Activated naive CD4-positive, alpha-beta T cell treated with anti-CD3 and anti-CD28 coated beads, Interleukin-2, amount 10 ng/mL, durations not matched to agents 7 days and 5 days (primary cell): Measurements from ENCODE around the gene GSTO1.

Experiments used
- CTCF ChIA-PET: fragments of 350-600 bp; sonication (Branson Sonifier 250); formaldehyde crosslinking; loops from one replicate; lab custom pipeline; 2021; ENCODE audit warnings: antibody characterized with exemption; lab: Charles Lee
- DNase-seq: peaks from one replicate; pipeline ENCODE4 v3.0.0-alpha.2; 2020
- H3K27ac Mint-ChIP-seq: one replicate; pipeline ENCODE4 v1.8.0; 2021; ENCODE audit warnings: mild to moderate bottlenecking, moderate library complexity, mixed read lengths
- H3K27me3 Mint-ChIP-seq: one replicate; pipeline ENCODE4 v1.8.0; 2021; ENCODE audit warnings: mild to moderate bottlenecking, mixed read lengths
- H3K36me3 Mint-ChIP-seq: one replicate; pipeline ENCODE4 v1.8.0; 2021; ENCODE audit warnings: mixed read lengths
- H3K4me1 Mint-ChIP-seq: one replicate; pipeline ENCODE4 v1.8.0; 2021; ENCODE audit warnings: mixed read lengths
- H3K4me3 Mint-ChIP-seq: one replicate; pipeline ENCODE4 v1.8.0; 2021; ENCODE audit warnings: mild to moderate bottlenecking, moderate library complexity, mixed read lengths
- H3K9me3 Mint-ChIP-seq: one replicate; pipeline ENCODE4 v1.8.0; 2021; ENCODE audit warnings: mixed read lengths

Gene GSTO1

GRCh38 chr10:104307576-104308438 is 53.1 kb downstream of the GSTO1 start:
- Mint-ChIP-seq H3K9me3 (no peaks in the 10 kb centered on the region), H3K27ac (peak overlapping the region; percentile 92), H3K36me3 (peaks cover 40% of the 10 kb centered on the region), H3K4me3 (peak overlapping the region; percentile 22), H3K4me1 (peaks cover 79% of the 10 kb centered on the region), H3K27me3 (peaks cover 5% of the 10 kb centered on the region)
- CTCF ChIA-PET: interaction anchor here (2.6 to 10.7 kb wide), 8 partner anchors 12 to 42 kb away, joined by 8 to 265 read pairs (median 38); partner anchors contain the start of genes CFAP58 and ITPRIP
- DNase-seq: no peak

- Mint-ChIP-seq H3K4me1 (peaks cover 80% of the 10 kb centered on the region), H3K36me3 (peaks cover 42% of the 10 kb centered on the region), H3K9me3 (no peaks in the 10 kb centered on the region), H3K27me3 (peaks cover 5% of the 10 kb centered on the region), H3K4me3 (peak overlapping the region; percentile 22), H3K27ac (peak overlapping the region; percentile 92)
- CTCF ChIA-PET: interaction anchor here (4.5 to 10.7 kb wide), 4 partner anchors 14 to 41 kb away, joined by 40 to 265 read pairs (median 58); partner anchors contain the start of genes CFAP58 and ITPRIP
- peak; percentile 61 for DNase-seq
Measured at GRCh38 chr10:104308439-104308903, 53.8 kb downstream of the GSTO1 start.

GRCh38 chr10:104309980-104310978 is 55.6 kb downstream of the GSTO1 start:
- H3K9me3 Mint-ChIP-seq: no peaks in the 10 kb centered on the region
- peaks cover 5% of the 10 kb centered on the region for H3K27me3 Mint-ChIP-seq
- CTCF ChIA-PET: interaction anchor here (0.6 to 10.7 kb wide), 5 partner anchors 12 to 39 kb away, joined by 3 to 265 read pairs (median 22); partner anchors contain the start of gene CFAP58
- DNase-seq: no peak
- peaks cover 51% of the 10 kb centered on the region for H3K36me3 Mint-ChIP-seq
- H3K4me3 Mint-ChIP-seq: peak overlapping the region; percentile 15
- H3K27ac Mint-ChIP-seq: no peak overlapping the region
- peaks cover 70% of the 10 kb centered on the region for H3K4me1 Mint-ChIP-seq

- H3K4me1 Mint-ChIP-seq: peaks cover 62% of the 10 kb centered on the region
- H3K36me3 Mint-ChIP-seq: peaks cover 57% of the 10 kb centered on the region
- no peak for DNase-seq
- H3K27me3 Mint-ChIP-seq: no peaks in the 10 kb centered on the region
- H3K27ac Mint-ChIP-seq: no peak overlapping the region
- no peak overlapping the region for H3K4me3 Mint-ChIP-seq
- CTCF ChIA-PET: interaction anchor here (0.6 to 10.7 kb wide), 4 partner anchors 11 to 38 kb away, joined by 4 to 265 read pairs (median 14); partner anchors contain the start of gene CFAP58
- no peaks in the 10 kb centered on the region for H3K9me3 Mint-ChIP-seq
Measured at GRCh38 chr10:104311184-104311720, 56.6 kb downstream of the GSTO1 start.

GRCh38 chr10:104314591-104315485 is 60.1 kb downstream of the GSTO1 start:
- CTCF ChIA-PET: interaction anchor here (2.0 kb wide), 1 partner anchor 41 kb away, joined by 6 read pairs; no protein-coding TSS in a partner anchor
- Mint-ChIP-seq H3K36me3 (peaks cover 59% of the 10 kb centered on the region), H3K9me3 (no peaks in the 10 kb centered on the region), H3K4me1 (peaks cover 49% of the 10 kb centered on the region), H3K4me3 (no peak overlapping the region), H3K27me3 (no peaks in the 10 kb centered on the region), H3K27ac (no peak overlapping the region)
- no peak for DNase-seq

- Mint-ChIP-seq H3K9me3 (no peaks in the 10 kb centered on the region), H3K27ac (no peak overlapping the region), H3K4me3 (no peak overlapping the region), H3K4me1 (peaks cover 47% of the 10 kb centered on the region), H3K27me3 (no peaks in the 10 kb centered on the region), H3K36me3 (peaks cover 57% of the 10 kb centered on the region)
- DNase-seq: no peak
- CTCF ChIA-PET: no interaction called here
Measured at GRCh38 chr10:104315486-104315921, 60.8 kb downstream of the GSTO1 start.

GRCh38 chr10:104316321-104317099 is 61.8 kb downstream of the GSTO1 start:
- Mint-ChIP-seq H3K36me3 (peaks cover 50% of the 10 kb centered on the region), H3K27ac (no peak overlapping the region), H3K9me3 (no peaks in the 10 kb centered on the region), H3K4me1 (peaks cover 48% of the 10 kb centered on the region), H3K4me3 (no peak overlapping the region), H3K27me3 (no peaks in the 10 kb centered on the region)
- DNase-seq: no peak
- CTCF ChIA-PET: interaction anchor here (1.0 to 1.2 kb wide), 3 partner anchors 10 to 30 kb away, joined by 3 to 6 read pairs (median 4); no protein-coding TSS in a partner anchor
